Hematopoietic multipotent progenitor cell treated with erythropoietin and hydrocortisone succinate and interleukin-3 and kit ligand, for 4 days (in vitro differentiated cells): ENCODE results near the gene PARP3.

Experiments
- DNase-seq: peaks from one replicate; pipeline ENCODE4 v3.0.0-alpha.2; 2015

PARP3 gene

GRCh38 chr3:51967384-51968169 is 25.4 kb downstream of the PARP3 start, which contains the start of gene PCBP4:
TSS of gene PCBP4 (minus strand) at chr3:51967454. CDS start at chr3:51961240, 6,214 bp downstream.
- peak; percentile 55 for DNase-seq

GRCh38 chr3:51968170-51968775 is 26.1 kb downstream of the PARP3 start:
- DNase-seq, result no peak

GRCh38 chr3:51968883-51969678 is 26.9 kb downstream of the PARP3 start:
- DNase-seq, result no peak

- no peak for DNase-seq
Observed at GRCh38 chr3:51969841-51970240, 27.7 kb downstream of the PARP3 start.

GRCh38 chr3:51970606-51971300 is 28.6 kb downstream of the PARP3 start:
- no peak for DNase-seq

- DNase-seq, result no peak
Observed at GRCh38 chr3:51971350-51971749, 29.2 kb downstream of the PARP3 start.

GRCh38 chr3:51974277-51974962 is 32.3 kb downstream of the PARP3 start:
- peak; percentile 50 for DNase-seq

- DNase-seq, result peak; percentile 80
Observed at GRCh38 chr3:51974963-51975851, 33.0 kb downstream of the PARP3 start, which contains the start of gene ABHD14A. TSS of gene ABHD14A (plus strand) at chr3:51975064. CDS start at chr3:51975136, 72 bp downstream.

GRCh38 chr3:51975852-51976549 is 33.8 kb downstream of the PARP3 start:
- peak; percentile 84 for DNase-seq

- no peak for DNase-seq
Observed at GRCh38 chr3:51977446-51978142, 35.4 kb downstream of the PARP3 start.

- DNase-seq, result no peak
Observed at GRCh38 chr3:51978143-51978502, 36.0 kb downstream of the PARP3 start.

GRCh38 chr3:51980253-51980652 is 38.1 kb downstream of the PARP3 start:
- no peak for DNase-seq

GRCh38 chr3:51982352-51982837 is 40.2 kb downstream of the PARP3 start:
- peak; percentile 76 for DNase-seq

GRCh38 chr3:51982838-51983577 is 40.8 kb downstream of the PARP3 start, which contains the start of gene ACY1:
TSS of gene ACY1 (plus strand) at chr3:51983535. CDS start at chr3:51984065, 530 bp downstream.
- peak; percentile 94 for DNase-seq

- DNase-seq, result no peak
Observed at GRCh38 chr3:51983578-51984268, 41.6 kb downstream of the PARP3 start.

- no peak for DNase-seq
Observed at GRCh38 chr3:51984269-51984647, 42.1 kb downstream of the PARP3 start.

GRCh38 chr3:51985063-51985462 is 42.9 kb downstream of the PARP3 start:
- no peak for DNase-seq
